ENCODE results near the gene RNGTT.

Gene RNGTT

GRCh38 chr6:88869263-88870020 is 94.0 kb downstream of the RNGTT start:
- H3K27ac ChIP-seq, result no peak overlapping the region
- TF ChIP-seq CTCF (conservative IDR thresholded peaks at IDR 0.05) (no peak), ZFX (IDR thresholded peaks at IDR 0.05) (no peak)

- no peak for TF ChIP-seq ZFX (IDR thresholded peaks at IDR 0.05)
- TF ChIP-seq CTCF (conservative IDR thresholded peaks at IDR 0.05), result no peak
- H3K27ac ChIP-seq, result no peak overlapping the region
Observed at GRCh38 chr6:88867841-88868731, 95.3 kb downstream of the RNGTT start.

- TF ChIP-seq CTCF (conservative IDR thresholded peaks at IDR 0.05), result no peak
- no peak overlapping the region for H3K27ac ChIP-seq
Observed at GRCh38 chr6:88866856-88867255, 96.6 kb downstream of the RNGTT start.

- TF ChIP-seq ZFX (IDR thresholded peaks at IDR 0.05) (no peak), CTCF (conservative IDR thresholded peaks at IDR 0.05) (no peak)
- no peak overlapping the region for H3K27ac ChIP-seq
Observed at GRCh38 chr6:88865275-88865674, 98.1 kb downstream of the RNGTT start.

- TF ChIP-seq CTCF (conservative IDR thresholded peaks at IDR 0.05) (no peak), ZFX (IDR thresholded peaks at IDR 0.05) (no peak)
- no peak overlapping the region for H3K27ac ChIP-seq
Observed at GRCh38 chr6:88864359-88865054, 98.9 kb downstream of the RNGTT start.

GRCh38 chr6:88860310-88860709 is 103.1 kb downstream of the RNGTT start:
- H3K27ac ChIP-seq, result no peak overlapping the region
- TF ChIP-seq ZFX (IDR thresholded peaks at IDR 0.05) (no peak), CTCF (conservative IDR thresholded peaks at IDR 0.05) (no peak)

Measured in C4-2B (cell line).